IMR-90 (cell line): Measurements from ENCODE around the gene ERAP2. TPM values are rescaled to one million over a fixed set of nuclear protein-coding genes. Genes with fewer than 3 reads are reported as not detected.

ENCODE experiments used
- ATAC-seq: fragments of 200-7000 bp; cut with Tn5 transposase; 2 replicates; pipeline ENCODE4 v1.9.1; 2020; ENCODE audit warnings: low read depth, mild to moderate bottlenecking, moderate library complexity
- BruUV-seq: library from RNA; stranded (reverse); fragments of 400-500 nt; replicated peaks from 2 replicates; lab custom pipeline; 2021; lab: Mats Ljungman, UMichigan
- CTCF ChIA-PET: fragments of 300-600 bp; formaldehyde crosslinking; extraction: SDS; loops from one replicate; lab custom pipeline; 2021; ENCODE audit warnings: antibody characterized with exemption; lab: Yijun Ruan, JAX
- POLR2A ChIA-PET: fragments of 300-600 bp; sonication (Branson Sonifier 250); formaldehyde crosslinking; loops from one replicate; lab custom pipeline; 2022; ENCODE audit warnings: antibody characterized with exemption; ENCODE audit not compliant: unreplicated experiment; lab: Charles Lee
- DNase-seq: peaks from one replicate; pipeline ENCODE4 v3.0.0; 2013
- H2AFZ ChIP-seq: replicated peaks from 2 replicates; pipeline ENCODE3; 2013; ENCODE audit warnings: low read length, mild to moderate bottlenecking; ENCODE audit not compliant: poor library complexity
- H2AK5ac ChIP-seq: 2 replicates; pipeline ENCODE4 v1.6.1; 2013; ENCODE audit warnings: low read depth, low read length, inconsistent platforms
- H2AK9ac ChIP-seq: replicated peaks from 2 replicates; pipeline ENCODE3; 2013; ENCODE audit warnings: mild to moderate bottlenecking, low read depth, low read length, moderate library complexity; ENCODE audit not compliant: poor library complexity
- H2BK120ac ChIP-seq: 2 replicates; pipeline ENCODE4 v1.6.1; 2013; ENCODE audit warnings: low read depth, low read length, inconsistent platforms
- H2BK15ac ChIP-seq: 3 replicates; pipeline ENCODE4 v1.6.1; 2013; ENCODE audit warnings: low read depth, low read length, inconsistent platforms
- H2BK20ac ChIP-seq: 2 replicates; pipeline ENCODE4 v1.6.1; 2013; ENCODE audit warnings: low read depth, mild to moderate bottlenecking, inconsistent platforms, low read length, moderate library complexity
- H2BK5ac ChIP-seq: 2 replicates; pipeline ENCODE4 v1.6.1; 2013; ENCODE audit warnings: mild to moderate bottlenecking, low read depth, low read length, inconsistent platforms; ENCODE audit not compliant: poor library complexity, severe bottlenecking
- H3K14ac ChIP-seq: replicated peaks from 2 replicates; pipeline ENCODE4 v1.6.1; 2013; ENCODE audit warnings: low read depth, low read length, inconsistent platforms
- H3K18ac ChIP-seq: 2 replicates; pipeline ENCODE4 v1.6.1; 2013; ENCODE audit warnings: low read depth, low read length, control low read depth
- H3K23ac ChIP-seq: 2 replicates; pipeline ENCODE4 v1.6.1; 2013; ENCODE audit warnings: low read depth, low read length, inconsistent platforms
- H3K27ac ChIP-seq: 2 replicates; pipeline ENCODE4 v1.5.1; 2013; ENCODE audit warnings: mild to moderate bottlenecking, control low read depth, low read length; ENCODE audit not compliant: insufficient read depth
- H3K27me3 ChIP-seq: 2 replicates; pipeline ENCODE4 v1.6.1; 2013; ENCODE audit warnings: low read length; ENCODE audit not compliant: control insufficient read depth, insufficient read depth
- H3K36me3 ChIP-seq: 2 replicates; pipeline ENCODE4 v1.6.1; 2013; ENCODE audit warnings: low read length, mixed read lengths; ENCODE audit not compliant: control insufficient read depth, insufficient read depth
- H3K4ac ChIP-seq: 2 replicates; pipeline ENCODE4 v1.6.1; 2013; ENCODE audit warnings: low read depth, low read length, inconsistent platforms
- H3K4me1 ChIP-seq: 2 replicates; pipeline ENCODE4 v1.6.1; 2013; ENCODE audit warnings: low read length, mixed read lengths; ENCODE audit not compliant: control insufficient read depth, insufficient read depth
- H3K4me2 ChIP-seq: 2 replicates; pipeline ENCODE4 v1.6.1; 2013; ENCODE audit warnings: low read depth, mild to moderate bottlenecking, control low read depth, low read length, moderate library complexity
- H3K4me3 ChIP-seq: 2 replicates; pipeline ENCODE4 v1.5.1; 2013; ENCODE audit warnings: low read depth, mild to moderate bottlenecking, control low read depth, low read length, moderate library complexity; ENCODE audit not compliant: insufficient read depth
- H3K56ac ChIP-seq: 2 replicates; pipeline ENCODE4 v1.6.1; 2013; ENCODE audit warnings: low read length, inconsistent platforms; ENCODE audit not compliant: insufficient read depth; ENCODE audit errors: extremely low read depth
- H3K79me1 ChIP-seq, 2 experiments: 2 replicates each; pipeline ENCODE4 v1.6.1; 2013; ENCODE audit warnings: low read length in 2 of 2, inconsistent platforms in 1 of 2, low read depth in 1 of 2
- H3K9ac ChIP-seq: 2 replicates; pipeline ENCODE4 v1.6.1; 2013; ENCODE audit warnings: low read depth, low read length, control low read depth
- H3K9me1 ChIP-seq: 2 replicates; pipeline ENCODE4 v1.6.1; 2013; ENCODE audit warnings: low read length, inconsistent platforms; ENCODE audit not compliant: insufficient read depth
- H3K9me3 ChIP-seq: 2 replicates; pipeline ENCODE4 v1.6.1; 2013; ENCODE audit warnings: low read length; ENCODE audit not compliant: control insufficient read depth, insufficient read depth
- H4K20me1 ChIP-seq: 2 replicates; pipeline ENCODE4 v1.6.1; 2013; ENCODE audit warnings: low read length, inconsistent platforms; ENCODE audit not compliant: insufficient read depth
- H4K5ac ChIP-seq: 2 replicates; pipeline ENCODE4 v1.6.1; 2013; ENCODE audit warnings: mild to moderate bottlenecking, low read depth, low read length, control low read depth
- H4K8ac ChIP-seq, 2 experiments: 2 replicates each; pipeline ENCODE4 v1.6.1; 2013; ENCODE audit warnings: low read depth in 2 of 2, low read length in 2 of 2, control low read depth in 1 of 2, inconsistent platforms in 1 of 2
- H4K91ac ChIP-seq: 2 replicates; pipeline ENCODE4 v1.6.1; 2013; ENCODE audit warnings: low read depth, low read length, inconsistent platforms; ENCODE audit not compliant: insufficient read depth
- BHLHE40 ChIP-seq: fragments of 150-350 bp; IDR thresholded peaks from 2 replicates; pipeline ENCODE4 v1.6.1; 2016; ENCODE audit warnings: mild to moderate bottlenecking, low read depth, low read length
- CEBPB ChIP-seq: IDR thresholded peaks from 2 replicates; pipeline ENCODE4 v1.6.1; 2012; ENCODE audit warnings: low read depth, low read length, improper control_type of control experiment
- CHD1 ChIP-seq: IDR thresholded peaks from 2 replicates; pipeline ENCODE4 v1.6.1; 2012; ENCODE audit warnings: low read depth, low read length, improper control_type of control experiment
- FOS ChIP-seq: fragments of 150-350 bp; IDR thresholded peaks from 2 replicates; pipeline ENCODE4 v1.6.1; 2016; ENCODE audit warnings: low read depth, low read length
- MAFK ChIP-seq: IDR thresholded peaks from 2 replicates; pipeline ENCODE4 v1.6.1; 2012; ENCODE audit warnings: low read depth, low read length, improper control_type of control experiment
- MAZ ChIP-seq: IDR thresholded peaks from 2 replicates; pipeline ENCODE4 v1.6.1; 2012; ENCODE audit warnings: low read depth, mild to moderate bottlenecking, low read length, improper control_type of control experiment, moderate library complexity, borderline replicate concordance
- NFE2L2 ChIP-seq: fragments of 150-350 bp; IDR thresholded peaks from 2 replicates; pipeline ENCODE4 v1.6.1; 2016; ENCODE audit warnings: low read depth, mild to moderate bottlenecking, low read length
- POLR2A ChIP-seq: IDR thresholded peaks from 2 replicates; pipeline ENCODE4 v1.6.1; 2012; ENCODE audit warnings: mild to moderate bottlenecking, low read depth, low read length
- RAD21 ChIP-seq: IDR thresholded peaks from 2 replicates; pipeline ENCODE4 v1.6.1; 2012; ENCODE audit warnings: low read length, improper control_type of control experiment
- RCOR1 ChIP-seq: IDR thresholded peaks from 2 replicates; pipeline ENCODE4 v1.6.1; 2012; ENCODE audit warnings: mild to moderate bottlenecking, low read length, improper control_type of control experiment; ENCODE audit not compliant: insufficient replicate concordance
- SMC3 ChIP-seq: fragments of 150-350 bp; IDR thresholded peaks from 2 replicates; pipeline ENCODE4 v1.6.1; 2016; ENCODE audit warnings: low read depth, mild to moderate bottlenecking, antibody characterized with exemption, low read length, moderate library complexity
- WGBS, 2 experiments: methylation state at CpG; one replicate each; pipeline versions ENCODE4 v1.1.5 to v1.1.7; 2013; ENCODE audit warnings: missing lambda C conversion rate in 2 of 2; ENCODE audit not compliant: insufficient read length in 1 of 2; ENCODE audit errors: extremely low coverage in 2 of 2; 5-methylcytosine and 5-hydroxymethylcytosine counted together
- dilution Hi-C: fragments of 300-500 bp; cut with HindIII; formaldehyde crosslinking; loops from one replicate; pipeline ENCODE4 v1.14.3; 2018; ENCODE audit warnings: low sequenced_read_pairs; ENCODE audit not compliant: unreplicated experiment
- in situ Hi-C: fragments of 300-500 bp; cut with MboI; formaldehyde crosslinking; loops from 3 replicates; pipeline ENCODE4 v1.14.3; 2019; ENCODE audit warnings: low sequenced_read_pairs, inconsistent platforms, mixed read lengths
- intact Hi-C: fragments of 100-400 bp; cut with micrococcal nuclease; formaldehyde crosslinking; loops from 2 replicates; pipeline ENCODE4 v1.10.0; 2022
- polyA plus RNA-seq, 3 experiments: library from polyadenylated mRNA; depleted of rRNA; stranded (reverse); fragments of >200 nt; gene quantifications; 2 replicates each; pipeline ENCODE4 v1.2.3, GENCODE V29; 2012; ENCODE audit warnings: low replicate concordance in 1 of 3
- total RNA-seq: library from RNA; depleted of rRNA; stranded (reverse); fragments of >200 nt; gene quantifications from 2 replicates; pipeline ENCODE4 v1.2.3, GENCODE V29; 2012
- TF ChIP-seq, protein P1 (sequence below): fragments of 150-350 bp; IDR thresholded peaks from 2 replicates; pipeline ENCODE4 v1.6.1; 2016; ENCODE audit warnings: low read depth, mild to moderate bottlenecking, low read length, moderate library complexity, borderline replicate concordance
- TF ChIP-seq, protein P2 (sequence below): fragments of 150-350 bp; IDR thresholded peaks from 2 replicates; pipeline ENCODE4 v1.6.1; 2017; ENCODE audit warnings: mild to moderate bottlenecking, antibody characterized with exemption, low read length, low read depth

Gene ERAP2
- total and polyA plus RNA-seq, 2 of the 4 experiments (the other 2 are of a cell fraction), result 10.6 to 21.3 TPM

DNA sequence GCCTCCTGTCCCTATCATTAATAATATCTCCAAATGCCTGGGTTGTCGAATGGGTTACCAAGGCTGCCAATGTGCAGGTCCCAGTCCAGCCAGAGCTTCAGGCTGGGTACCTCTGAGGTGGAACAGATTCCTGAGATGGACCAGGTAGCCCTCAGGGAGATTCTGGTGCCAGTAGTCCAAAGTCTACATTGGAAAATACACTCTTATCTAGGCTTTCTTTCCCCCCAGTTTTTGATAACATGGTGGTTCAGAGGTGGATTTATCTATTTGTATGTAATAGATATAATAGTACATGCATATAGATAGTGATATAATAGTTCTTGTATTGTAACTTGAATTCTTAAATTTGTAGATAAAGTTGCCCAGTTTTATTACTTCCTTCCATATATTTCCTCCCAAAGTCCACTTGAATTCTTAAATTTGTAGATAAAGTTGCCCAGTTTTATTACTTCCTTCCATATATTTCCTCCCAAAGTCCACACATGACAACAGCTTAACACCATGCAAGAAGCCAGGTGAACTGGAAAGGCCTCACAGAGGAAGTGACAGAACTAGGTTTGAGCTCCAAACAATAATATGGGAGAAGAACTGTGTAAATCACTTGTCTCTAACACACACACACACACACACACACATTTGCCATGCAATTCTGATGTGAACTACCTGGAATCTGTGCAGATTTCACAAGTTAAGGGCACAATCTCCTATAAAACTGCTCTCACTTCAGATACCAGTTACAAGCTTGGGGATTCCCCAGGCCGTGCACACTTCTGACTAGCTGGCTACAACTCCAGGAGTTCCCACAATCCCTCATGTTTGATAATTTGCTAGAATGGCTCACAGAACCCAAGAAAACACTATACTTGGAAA lies 37.9 kb upstream of the ERAP2 start (continued):
- TF ChIP-seq, protein P1, sequence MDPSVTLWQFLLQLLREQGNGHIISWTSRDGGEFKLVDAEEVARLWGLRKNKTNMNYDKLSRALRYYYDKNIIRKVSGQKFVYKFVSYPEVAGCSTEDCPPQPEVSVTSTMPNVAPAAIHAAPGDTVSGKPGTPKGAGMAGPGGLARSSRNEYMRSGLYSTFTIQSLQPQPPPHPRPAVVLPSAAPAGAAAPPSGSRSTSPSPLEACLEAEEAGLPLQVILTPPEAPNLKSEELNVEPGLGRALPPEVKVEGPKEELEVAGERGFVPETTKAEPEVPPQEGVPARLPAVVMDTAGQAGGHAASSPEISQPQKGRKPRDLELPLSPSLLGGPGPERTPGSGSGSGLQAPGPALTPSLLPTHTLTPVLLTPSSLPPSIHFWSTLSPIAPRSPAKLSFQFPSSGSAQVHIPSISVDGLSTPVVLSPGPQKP, result no peak

DNA sequence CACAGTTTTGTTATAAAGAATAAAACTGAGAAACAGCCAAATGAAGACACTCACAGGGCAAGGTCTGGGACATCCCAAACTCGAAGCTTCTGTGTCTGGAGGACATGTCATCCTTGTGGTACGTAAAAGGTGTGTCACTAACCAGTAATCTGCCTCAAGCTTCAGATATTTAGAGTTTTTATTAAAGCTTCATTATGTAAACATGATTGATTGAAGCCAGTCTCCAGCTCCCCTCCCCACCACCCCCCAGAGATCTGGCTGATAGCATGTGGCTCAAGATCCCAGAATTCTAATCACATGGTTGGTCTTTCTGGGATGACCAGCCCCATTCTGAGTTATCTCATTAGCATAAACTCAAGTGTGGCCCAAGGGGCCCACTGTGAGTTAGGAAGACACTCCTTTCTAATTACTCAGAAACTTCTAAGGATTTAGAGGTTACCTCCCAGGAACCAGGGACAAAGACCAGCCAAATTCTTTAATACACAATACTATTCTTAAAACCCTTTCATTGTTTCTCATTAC lies 37.2 kb upstream of the ERAP2 start:
- H3K4me1 ChIP-seq, result no peaks in the 10 kb centered on the region
- CTCF ChIA-PET, result no interaction called here
- TF ChIP-seq CEBPB (no peak), MAFK (no peak), MAZ (no peak), CHD1 (no peak), FOS (no peak), BHLHE40 (no peak), POLR2A (no peak), RAD21 (no peak), RCOR1 (no peak), NFE2L2 (no peak), SMC3 (no peak)
- TF ChIP-seq, protein P1, result no peak
- TF ChIP-seq, protein P2, sequence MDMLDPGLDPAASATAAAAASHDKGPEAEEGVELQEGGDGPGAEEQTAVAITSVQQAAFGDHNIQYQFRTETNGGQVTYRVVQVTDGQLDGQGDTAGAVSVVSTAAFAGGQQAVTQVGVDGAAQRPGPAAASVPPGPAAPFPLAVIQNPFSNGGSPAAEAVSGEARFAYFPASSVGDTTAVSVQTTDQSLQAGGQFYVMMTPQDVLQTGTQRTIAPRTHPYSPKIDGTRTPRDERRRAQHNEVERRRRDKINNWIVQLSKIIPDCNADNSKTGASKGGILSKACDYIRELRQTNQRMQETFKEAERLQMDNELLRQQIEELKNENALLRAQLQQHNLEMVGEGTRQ, result no peak

More for the DNA sequence above, 37.2 kb upstream of the ERAP2 start:
- H3K56ac ChIP-seq, result no peak overlapping the region
- H3K4me2 ChIP-seq, result no peak overlapping the region
- H3K36me3 ChIP-seq, result no peaks in the 10 kb centered on the region
- H3K4me3 ChIP-seq, result no peak overlapping the region
- no peak overlapping the region for H2BK120ac ChIP-seq
- H3K9me3 ChIP-seq, result no peaks in the 10 kb centered on the region
- no peaks in the 10 kb centered on the region for H3K9me1 ChIP-seq
- ATAC-seq (no peak), DNase-seq (no peak)
- H4K20me1 ChIP-seq, result no peaks in the 10 kb centered on the region
- no peak overlapping the region for H4K8ac ChIP-seq
- H3K27me3 ChIP-seq, result no peaks in the 10 kb centered on the region; the same call in 1 of the 2 replicates
- H2BK20ac ChIP-seq, result no peak overlapping the region
- no CpG with 5 or more reads among the region's 2 CpGs for WGBS, 2 experiments
- no peak overlapping the region for H2AK9ac ChIP-seq
- no peaks in the 10 kb centered on the region for H3K79me1 ChIP-seq
- H4K5ac ChIP-seq, result no peak overlapping the region
- H3K14ac ChIP-seq, result 0 out of 2 replicates have a peak overlapping the region, but pooled peaks have one; percentile 15
- H2BK15ac ChIP-seq, result no peak overlapping the region
- H2AFZ ChIP-seq, result no peak overlapping the region
- in situ Hi-C loops, result no loop called here
- POLR2A ChIA-PET, result no interaction called here
- intact Hi-C loops, result no loop called here
- no peak overlapping the region for H3K23ac ChIP-seq
- H2BK5ac ChIP-seq, result no peak overlapping the region
- no TSS peak for BruUV-seq
- H3K4ac ChIP-seq, result no peak overlapping the region
- dilution Hi-C loops, result no loop called here
- H4K91ac ChIP-seq, result no peak overlapping the region
- H2AK5ac ChIP-seq, result no peak overlapping the region
- H3K18ac ChIP-seq, result no peak overlapping the region
- H3K27ac ChIP-seq, result no peak overlapping the region
- no peak overlapping the region for H3K9ac ChIP-seq
